ENCODE data around the gene ELOB. TPM values are rescaled to one million over a fixed set of nuclear protein-coding genes. Genes with fewer than 3 reads are reported as not detected.

The ELOB gene
- total and polyA plus RNA-seq, 8 donors = 69.9 to 318 (median 101) TPM

GRCh38 chr16:2787406-2787805, 10.3 kb upstream of the ELOB start, which contains the start of gene PRSS33:
PRSS33 (minus strand) TSS chr16:2787560; CDS start chr16:2786547, 1,013 bp downstream.
- intact Hi-C loops (cut with DNase I) = no loop called here
- H3K27ac ChIP-seq = no peak within 1 kb of the TSS
- 17 to 18% methylated on average over 10 of the region's 10 CpGs for WGBS, 2 donors
- TF ChIP-seq, protein P1, sequence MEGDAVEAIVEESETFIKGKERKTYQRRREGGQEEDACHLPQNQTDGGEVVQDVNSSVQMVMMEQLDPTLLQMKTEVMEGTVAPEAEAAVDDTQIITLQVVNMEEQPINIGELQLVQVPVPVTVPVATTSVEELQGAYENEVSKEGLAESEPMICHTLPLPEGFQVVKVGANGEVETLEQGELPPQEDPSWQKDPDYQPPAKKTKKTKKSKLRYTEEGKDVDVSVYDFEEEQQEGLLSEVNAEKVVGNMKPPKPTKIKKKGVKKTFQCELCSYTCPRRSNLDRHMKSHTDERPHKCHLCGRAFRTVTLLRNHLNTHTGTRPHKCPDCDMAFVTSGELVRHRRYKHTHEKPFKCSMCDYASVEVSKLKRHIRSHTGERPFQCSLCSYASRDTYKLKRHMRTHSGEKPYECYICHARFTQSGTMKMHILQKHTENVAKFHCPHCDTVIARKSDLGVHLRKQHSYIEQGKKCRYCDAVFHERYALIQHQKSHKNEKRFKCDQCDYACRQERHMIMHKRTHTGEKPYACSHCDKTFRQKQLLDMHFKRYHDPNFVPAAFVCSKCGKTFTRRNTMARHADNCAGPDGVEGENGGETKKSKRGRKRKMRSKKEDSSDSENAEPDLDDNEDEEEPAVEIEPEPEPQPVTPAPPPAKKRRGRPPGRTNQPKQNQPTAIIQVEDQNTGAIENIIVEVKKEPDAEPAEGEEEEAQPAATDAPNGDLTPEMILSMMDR (IDR thresholded peaks at IDR 0.05) = no peak
- no peaks in the 10 kb centered on the region for H3K36me3 ChIP-seq
- H3K4me1 ChIP-seq = no peaks in the 10 kb centered on the region
- no peaks in the 10 kb centered on the region for H3K9me3 ChIP-seq
- DNase-seq (no peak), ATAC-seq (no peak), FAIRE-seq (no peak)
- H3K27me3 ChIP-seq = peaks cover 0 to 4% (median 0%) of the 10 kb centered on the region in 4 donors
- no peak within 1 kb of the TSS for H3K4me3 ChIP-seq

GRCh38 chr16:2786826-2787151, 9.7 kb upstream of the ELOB start:
- intact Hi-C loops (cut with DNase I) = no loop called here
- H3K4me3 ChIP-seq = no peak overlapping the region
- H3K27ac ChIP-seq = no peak overlapping the region
- no peaks in the 10 kb centered on the region for H3K36me3 ChIP-seq
- DNase-seq = no peak
- FAIRE-seq = no peak
- peaks cover 0 to 4% (median 0%) of the 10 kb centered on the region in 4 donors for H3K27me3 ChIP-seq
- ATAC-seq = no peak
- no peaks in the 10 kb centered on the region for H3K4me1 ChIP-seq
- 28 to 32% methylated on average over 3 of the region's 3 CpGs for WGBS, 2 donors
- TF ChIP-seq, protein P1 (IDR thresholded peaks at IDR 0.05) = no peak
- H3K9me3 ChIP-seq = no peaks in the 10 kb centered on the region

- H3K4me3 ChIP-seq = no peak overlapping the region
- no peaks in the 10 kb centered on the region for H3K9me3 ChIP-seq
- no peak overlapping the region for H3K27ac ChIP-seq
- peak in 2 of 6 donors; percentile 10 to 22 for DNase-seq
- TF ChIP-seq, protein P1 (IDR thresholded peaks at IDR 0.05) = no peak
- no peaks in the 10 kb centered on the region for H3K36me3 ChIP-seq
- H3K4me1 ChIP-seq = no peaks in the 10 kb centered on the region
- no peak for FAIRE-seq
- intact Hi-C loops (cut with DNase I) = no loop called here
- ATAC-seq = peak in 1 of 4 donors; percentile 5
- 32 to 34% methylated on average over 15 of the region's 15 CpGs for WGBS, 2 donors
- peaks cover 0 to 4% (median 0%) of the 10 kb centered on the region in 4 donors for H3K27me3 ChIP-seq
These were observed 9.2 kb upstream of the ELOB start for GRCh38 chr16:2786061-2786825.

DNA sequence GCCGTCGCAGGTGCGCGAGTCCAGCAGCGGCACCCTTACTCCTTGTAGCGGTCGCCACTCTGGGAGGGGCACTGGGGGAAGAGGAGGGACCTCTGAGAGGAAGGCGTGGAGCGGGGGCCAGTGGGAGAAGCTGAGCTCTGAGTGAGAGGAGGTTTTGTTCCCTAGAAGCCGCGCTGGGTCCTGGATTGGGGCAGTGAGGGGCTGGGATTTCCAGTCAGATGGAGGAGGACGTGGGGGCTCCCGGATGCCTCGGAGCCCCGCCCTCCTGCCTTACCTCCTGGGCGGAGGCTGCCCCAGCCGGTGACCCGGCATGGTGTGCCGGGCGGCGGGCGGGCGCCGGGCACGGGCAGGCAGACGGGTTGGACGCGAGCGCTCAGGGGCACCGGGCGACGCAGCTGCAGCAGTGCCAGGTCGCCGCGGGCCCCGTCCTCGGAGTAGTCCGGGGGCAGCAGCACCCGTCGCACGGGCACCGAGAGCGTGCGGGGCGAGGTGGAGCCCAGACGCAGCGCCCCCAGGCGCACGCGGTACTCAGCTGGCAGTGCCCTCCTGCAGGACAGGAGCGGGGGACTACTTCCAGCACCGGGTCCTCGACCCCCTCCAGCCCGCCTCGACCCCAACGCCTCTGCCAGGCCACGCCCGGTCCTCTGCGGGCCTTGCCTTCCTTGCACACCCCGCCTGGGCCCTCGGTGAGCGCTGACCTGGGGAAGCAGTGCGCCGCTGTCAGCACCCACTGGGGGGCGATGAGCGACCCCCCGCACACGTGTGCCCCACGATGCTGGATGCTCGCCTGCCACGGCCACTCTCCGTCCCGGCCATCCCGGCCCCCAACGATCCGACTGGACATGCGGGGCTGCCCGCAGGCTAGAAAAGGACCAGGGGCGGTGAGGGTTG, 8.3 kb upstream of the ELOB start:
- FAIRE-seq (no peak), DNase-seq (peak in 5 of 6 donors; percentile 3 to 75 (median 13)), ATAC-seq (peak; percentile 39 to 60 (median 52))
- Histone ChIP-seq H3K27me3 (no peaks in the 10 kb centered on the region), H3K4me1 (no peaks in the 10 kb centered on the region), H3K27ac (no peak overlapping the region), H3K36me3 (no peaks in the 10 kb centered on the region), H3K9me3 (no peaks in the 10 kb centered on the region), H3K4me3 (peak overlapping the region in 2 of 4 donors; percentile 28 to 42)
- intact Hi-C loops (cut with DNase I) = no loop called here
- TF ChIP-seq, protein P1 (IDR thresholded peaks at IDR 0.05) = no peak
- WGBS, 2 donors = 11% methylated on average over 49 to 79 of the region's 79 CpGs
